COLO668 (cell line): ENCODE measurements around the gene HNRNPA3.
"Not testable (repeated sequence)": the region's sequence is repeated elsewhere in the genome, so short reads cannot be mapped to it uniquely, and the experiment has no call there.

Experiments used
- DNase-seq: peaks from one replicate; lab custom pipeline; 2025; ENCODE audit not compliant: unreplicated experiment; lab: John Stamatoyannopoulos, UW

The HNRNPA3 gene

GRCh38 chr2:177212106-177212890 is at the start of gene HNRNPA3:
HNRNPA3 (plus strand) TSS chr2:177212794; CDS start chr2:177212800, 6 bp downstream.
- peak; percentile 99 for DNase-seq

- no peak for DNase-seq
Observed at GRCh38 chr2:177164131-177164530, 48.5 kb upstream of the HNRNPA3 start.

- peak; percentile 76 for DNase-seq
Observed at GRCh38 chr2:177164584-177165052, 48.0 kb upstream of the HNRNPA3 start.

GRCh38 chr2:177165061-177165583 is 47.5 kb upstream of the HNRNPA3 start:
- DNase-seq: no peak

GRCh38 chr2:177165721-177166711 is 46.6 kb upstream of the HNRNPA3 start:
- DNase-seq: no peak

- DNase-seq: peak; percentile 74
Observed at GRCh38 chr2:177169810-177170514, 42.6 kb upstream of the HNRNPA3 start.

- DNase-seq: no peak
Observed at GRCh38 chr2:177171418-177171865, 41.2 kb upstream of the HNRNPA3 start.

GRCh38 chr2:177172034-177172880 is 40.3 kb upstream of the HNRNPA3 start:
- DNase-seq: no peak

GRCh38 chr2:177174486-177174885 is 38.1 kb upstream of the HNRNPA3 start:
- DNase-seq: no peak

- no peak for DNase-seq
Observed at GRCh38 chr2:177175917-177176668, 36.5 kb upstream of the HNRNPA3 start.

- no peak for DNase-seq
Observed at GRCh38 chr2:177178797-177179196, 33.8 kb upstream of the HNRNPA3 start.

- no peak for DNase-seq
Observed at GRCh38 chr2:177179227-177179626, 33.4 kb upstream of the HNRNPA3 start.

- DNase-seq: not testable (repeated sequence)
Observed at GRCh38 chr2:177179671-177180070, 32.9 kb upstream of the HNRNPA3 start.

GRCh38 chr2:177180269-177181000 is 32.2 kb upstream of the HNRNPA3 start:
- DNase-seq: no peak

GRCh38 chr2:177183860-177184259 is 28.7 kb upstream of the HNRNPA3 start:
- no peak for DNase-seq

- DNase-seq: no peak
Observed at GRCh38 chr2:177184606-177185005, 28.0 kb upstream of the HNRNPA3 start.

GRCh38 chr2:177186038-177186437 is 26.6 kb upstream of the HNRNPA3 start:
- DNase-seq: not testable (repeated sequence)

GRCh38 chr2:177187631-177188312 is 24.8 kb upstream of the HNRNPA3 start:
- peak; percentile 68 for DNase-seq
